Stimulated activated CD8-positive, alpha-beta memory T cell treated with anti-CD3 and anti-CD28 coated beads, Interleukin-4, amount 100 ng/mL, for 1 hour (primary cell): ENCODE results near the gene ATRAID.
"Not testable (repeated sequence)": the region's sequence is repeated elsewhere in the genome, so short reads cannot be mapped to it uniquely, and the experiment has no call there.

ENCODE experiments used
- DNase-seq, 2 donors: peaks; one replicate each; pipeline ENCODE4 v3.0.0-alpha.2; 2020; ENCODE audit warnings: low read depth in 2 of 2, low spot score in 1 of 2

The ATRAID gene

GRCh38 chr2:27191070-27191829, 20.6 kb upstream of the ATRAID start:
- DNase-seq: no peak

- DNase-seq: no peak
These were observed 17.1 kb upstream of the ATRAID start for GRCh38 chr2:27194538-27195354.

GRCh38 chr2:27195799-27196198, 16.0 kb upstream of the ATRAID start:
- not testable (repeated sequence) for DNase-seq

- DNase-seq: not testable (repeated sequence)
These were observed 13.8 kb upstream of the ATRAID start for GRCh38 chr2:27198068-27198467.

GRCh38 chr2:27198627-27199026, 13.2 kb upstream of the ATRAID start:
- DNase-seq: no peak

- no peak for DNase-seq
These were observed 12.6 kb upstream of the ATRAID start for GRCh38 chr2:27199241-27199640.

GRCh38 chr2:27201675-27202074, 10.2 kb upstream of the ATRAID start:
- DNase-seq: no peak

- no peak for DNase-seq
These were observed 9.0 kb upstream of the ATRAID start for GRCh38 chr2:27202854-27203253.

- DNase-seq: no peak
These were observed 8.1 kb upstream of the ATRAID start for GRCh38 chr2:27203741-27204140.

GRCh38 chr2:27204566-27204965, 7.3 kb upstream of the ATRAID start:
- no peak for DNase-seq

GRCh38 chr2:27205206-27205605, 6.6 kb upstream of the ATRAID start:
- DNase-seq: no peak

- DNase-seq: no peak
These were observed 5.5 kb upstream of the ATRAID start for GRCh38 chr2:27206346-27206745.

GRCh38 chr2:27208486-27209050, 3.3 kb upstream of the ATRAID start:
- DNase-seq: no peak

GRCh38 chr2:27209621-27210401, 2.0 kb upstream of the ATRAID start:
- no peak for DNase-seq

- DNase-seq: no peak
These were observed 449 bp upstream of the ATRAID start for GRCh38 chr2:27211241-27211942.

GRCh38 chr2:27212626-27213471, 1.0 kb downstream of the ATRAID start:
- no peak for DNase-seq

GRCh38 chr2:27214941-27215340, 3.1 kb downstream of the ATRAID start:
- no peak for DNase-seq

- DNase-seq: no peak
These were observed 4.7 kb downstream of the ATRAID start for GRCh38 chr2:27216416-27217137.
